HG03571 (cell line): ENCODE results near the gene STRADB.
"Not testable (repeated sequence)": the region's sequence is repeated elsewhere in the genome, so short reads cannot be mapped to it uniquely, and the experiment has no call there.

Experiments used
- ATAC-seq: cut with Tn5 transposase; IDR thresholded peaks from one replicate; pipeline ENCODE4 v1.9.1; 2021; ENCODE audit not compliant: unreplicated experiment

The STRADB gene

DNA sequence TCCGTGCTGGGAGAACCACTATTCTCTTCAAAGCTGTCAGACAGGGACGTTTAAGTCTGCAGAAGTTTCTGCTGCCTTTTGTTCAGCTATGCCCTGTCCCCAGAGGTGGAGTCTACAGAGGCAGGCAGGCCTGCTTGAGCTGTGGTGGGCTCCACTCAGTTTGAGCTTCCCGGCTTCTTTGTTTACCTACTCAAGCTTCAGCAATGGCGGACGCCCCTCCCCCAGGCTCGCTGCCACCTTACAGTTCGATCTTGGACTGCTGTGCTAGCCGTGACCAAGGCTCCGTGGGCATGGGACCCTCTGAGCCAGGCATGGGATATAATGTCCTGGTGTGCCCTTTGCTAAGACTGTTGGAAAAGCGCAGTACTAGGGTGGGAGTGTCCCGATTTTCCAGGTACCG, 21.2 kb upstream of the STRADB start:
- not testable (repeated sequence) for ATAC-seq

DNA sequence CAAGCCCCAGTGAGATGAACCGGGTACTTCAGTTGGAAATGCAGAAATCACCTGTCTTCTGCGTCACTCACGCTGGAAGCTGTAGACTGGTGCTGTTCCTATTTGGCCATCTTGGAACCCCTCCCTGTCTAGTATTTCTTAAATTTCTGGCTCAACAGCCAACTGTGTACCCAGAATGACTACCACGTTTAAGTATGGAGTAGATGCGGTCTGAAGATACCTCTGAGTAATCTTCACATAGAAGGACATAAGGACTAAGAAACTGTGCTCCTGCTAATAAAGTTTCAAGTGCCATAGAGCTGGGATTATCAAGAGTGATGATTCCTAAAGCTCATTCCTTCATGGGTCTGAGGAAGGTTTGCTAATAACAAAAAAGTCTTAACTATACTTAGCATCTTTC, 20.7 kb upstream of the STRADB start:
- no peak for ATAC-seq

DNA sequence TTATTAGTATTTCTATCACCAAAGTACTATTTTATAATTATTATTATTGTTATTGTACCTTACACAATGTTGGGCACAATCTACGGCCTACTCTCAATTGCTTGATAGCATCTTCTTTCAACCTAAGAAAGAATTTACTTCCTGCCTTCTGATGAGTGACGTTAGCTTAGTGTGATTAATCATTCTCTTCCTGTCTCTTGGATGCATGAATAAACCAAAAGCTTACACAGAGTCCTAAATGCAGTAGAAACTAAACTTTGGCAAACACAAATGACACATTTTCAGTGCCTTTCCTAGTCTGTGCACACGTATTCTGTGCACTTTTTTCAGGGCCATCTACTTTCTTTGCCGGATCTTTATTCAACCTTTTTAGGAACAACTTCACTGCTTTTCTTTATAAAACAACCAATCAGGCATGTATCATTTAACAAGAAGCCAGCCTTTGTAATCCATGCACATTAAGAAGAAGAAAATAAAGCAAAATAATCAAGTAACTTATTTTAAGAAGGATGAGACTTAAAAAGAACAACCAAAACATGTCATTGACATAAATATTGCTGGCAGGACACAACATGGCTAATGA, 19.4 kb upstream of the STRADB start:
- ATAC-seq: no peak

DNA sequence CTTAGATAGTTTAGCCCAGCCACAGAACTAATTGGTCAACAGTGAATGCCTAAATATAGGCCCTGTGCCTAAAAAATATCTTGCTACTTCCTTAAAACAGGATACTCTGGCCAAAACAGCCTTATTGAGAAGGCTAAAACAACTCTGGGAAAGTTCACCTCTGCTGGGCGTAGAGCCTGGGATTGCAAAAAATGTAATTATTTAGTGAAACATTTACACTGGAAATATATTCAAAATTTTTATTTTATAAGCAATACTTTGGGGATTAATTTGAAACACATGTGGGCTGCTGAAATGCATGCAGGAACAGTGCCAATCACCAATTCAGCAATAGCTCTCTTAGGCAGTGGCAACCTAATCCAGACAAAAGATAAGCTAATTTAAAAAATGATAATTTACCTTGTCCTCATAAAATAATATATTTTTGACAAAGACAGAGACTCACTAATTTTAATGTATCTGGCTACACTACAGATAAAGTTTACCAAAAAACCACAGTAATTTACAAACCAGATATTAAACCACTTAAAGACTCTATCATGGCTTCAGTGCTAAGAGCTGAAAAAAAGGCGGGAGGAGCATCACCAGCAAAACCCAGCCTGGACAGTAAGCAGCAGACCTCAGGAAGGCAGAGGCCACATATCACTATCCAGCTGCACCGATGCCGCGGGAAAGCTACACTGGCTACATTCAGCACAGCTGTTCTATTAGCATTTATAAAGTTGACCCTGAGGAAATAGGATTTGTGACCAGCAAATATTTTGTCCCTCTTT, 18.7 kb upstream of the STRADB start:
- ATAC-seq: no peak

DNA sequence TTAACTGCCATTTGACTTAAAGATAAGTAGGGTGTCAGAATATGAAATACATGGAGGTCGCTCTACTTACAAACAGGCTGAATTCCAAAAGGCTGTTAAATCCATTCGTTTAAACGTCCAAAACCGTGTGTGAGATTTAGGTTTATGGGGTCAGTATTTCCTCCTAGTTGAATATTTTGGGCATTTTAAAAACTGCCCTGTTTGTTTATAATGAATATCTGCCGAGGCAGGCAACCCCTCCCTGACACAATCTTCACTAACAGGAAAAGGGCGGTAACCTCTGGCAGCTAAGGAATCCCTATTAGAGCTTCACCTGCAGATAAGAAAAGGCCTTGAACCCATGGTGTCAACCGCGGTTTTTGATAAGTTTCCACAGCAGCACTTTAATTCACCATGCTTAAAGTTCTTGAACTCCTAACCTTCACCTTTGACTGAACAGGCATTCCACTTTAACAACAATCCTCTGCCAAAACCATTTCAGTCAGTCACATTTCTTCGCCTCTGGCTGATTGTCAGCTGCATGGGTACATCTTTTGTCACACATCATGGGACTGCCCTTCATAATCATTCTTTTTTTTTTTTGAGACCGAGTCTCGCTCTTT, 18.0 kb upstream of the STRADB start:
- ATAC-seq: no peak

DNA sequence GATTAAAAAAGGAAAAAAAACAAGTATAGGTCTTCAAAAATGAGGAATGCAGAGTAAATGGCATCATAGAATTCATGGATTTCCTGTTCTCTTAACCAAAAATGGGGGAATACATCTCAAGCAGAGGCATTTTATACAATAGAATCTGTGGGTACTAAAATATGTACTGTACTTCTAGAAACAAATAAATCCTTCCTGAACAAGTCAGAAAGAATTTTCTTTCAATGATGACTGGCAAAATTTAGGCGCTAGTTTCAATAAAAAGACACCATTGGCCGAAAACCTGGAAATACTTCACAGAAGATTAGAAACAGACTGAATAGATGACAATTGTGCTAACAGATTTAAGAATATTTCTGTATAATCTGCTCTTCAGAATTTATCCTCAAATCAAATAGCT, 15.4 kb upstream of the STRADB start:
- ATAC-seq: no peak

DNA sequence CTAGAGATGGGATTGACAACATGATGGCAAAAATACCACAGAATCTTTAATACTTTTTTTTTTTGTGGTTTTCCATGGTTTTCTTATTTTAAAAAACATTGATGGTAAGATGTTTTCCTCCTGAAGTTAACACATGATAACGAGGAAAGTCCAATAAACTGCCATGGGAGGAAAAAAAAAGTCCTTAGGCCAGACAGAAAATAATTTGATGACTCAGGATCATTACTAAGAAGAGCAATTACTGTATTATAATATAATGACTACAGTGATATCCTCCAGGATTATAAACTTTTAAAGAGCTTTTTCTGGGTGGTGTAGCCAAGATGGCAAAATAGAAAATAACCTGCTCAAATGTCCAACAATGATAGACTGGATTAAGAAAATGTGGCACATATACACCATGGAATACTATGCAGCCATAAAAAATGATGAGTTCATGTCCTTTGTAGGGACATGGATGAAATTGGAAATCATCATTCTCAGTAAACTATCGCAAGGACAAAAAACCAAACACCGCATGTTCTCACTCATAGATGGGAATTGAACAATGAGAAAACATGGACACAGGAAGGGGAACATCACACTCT, 12.1 kb upstream of the STRADB start:
- not testable (repeated sequence) for ATAC-seq

DNA sequence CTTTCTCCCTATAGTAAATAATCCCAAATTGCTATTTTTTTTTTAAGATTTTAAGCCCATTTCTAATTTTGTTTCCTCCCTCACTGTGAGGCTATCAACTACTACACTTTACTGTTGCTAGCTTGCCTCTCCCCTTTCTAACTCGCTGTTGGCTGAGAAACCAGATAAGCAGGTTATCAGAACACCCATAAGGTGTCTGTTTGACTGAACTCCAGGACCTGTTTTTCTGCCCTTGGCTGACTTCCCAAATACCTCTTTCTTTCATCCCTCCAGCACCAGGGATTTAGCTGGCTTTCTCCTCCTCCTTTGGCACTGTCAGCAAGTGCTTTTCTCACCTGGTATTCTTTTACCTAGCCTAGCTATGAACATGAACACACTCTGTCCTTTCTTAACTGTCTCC, 11.4 kb upstream of the STRADB start:
- no peak for ATAC-seq

DNA sequence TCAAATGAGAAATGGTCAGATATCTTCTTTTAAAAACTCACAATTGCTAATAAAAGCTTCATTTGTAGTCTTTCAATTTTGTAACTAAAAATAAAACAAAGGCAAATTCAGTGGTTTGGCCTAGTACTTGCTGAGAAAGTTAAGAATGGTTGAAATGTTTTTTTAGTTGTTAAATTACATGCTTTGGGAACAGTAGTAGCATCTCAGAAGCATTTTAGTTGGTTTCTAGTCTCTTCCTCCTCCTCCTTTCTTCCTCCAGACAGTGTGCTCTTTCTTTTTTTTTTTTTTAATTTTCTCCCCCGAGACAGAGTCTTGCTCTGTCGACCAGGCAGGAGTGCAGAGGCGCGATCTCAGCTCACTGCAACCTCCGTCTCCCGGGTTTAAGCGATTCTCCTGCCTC, 10.1 kb upstream of the STRADB start:
- no peak for ATAC-seq

DNA sequence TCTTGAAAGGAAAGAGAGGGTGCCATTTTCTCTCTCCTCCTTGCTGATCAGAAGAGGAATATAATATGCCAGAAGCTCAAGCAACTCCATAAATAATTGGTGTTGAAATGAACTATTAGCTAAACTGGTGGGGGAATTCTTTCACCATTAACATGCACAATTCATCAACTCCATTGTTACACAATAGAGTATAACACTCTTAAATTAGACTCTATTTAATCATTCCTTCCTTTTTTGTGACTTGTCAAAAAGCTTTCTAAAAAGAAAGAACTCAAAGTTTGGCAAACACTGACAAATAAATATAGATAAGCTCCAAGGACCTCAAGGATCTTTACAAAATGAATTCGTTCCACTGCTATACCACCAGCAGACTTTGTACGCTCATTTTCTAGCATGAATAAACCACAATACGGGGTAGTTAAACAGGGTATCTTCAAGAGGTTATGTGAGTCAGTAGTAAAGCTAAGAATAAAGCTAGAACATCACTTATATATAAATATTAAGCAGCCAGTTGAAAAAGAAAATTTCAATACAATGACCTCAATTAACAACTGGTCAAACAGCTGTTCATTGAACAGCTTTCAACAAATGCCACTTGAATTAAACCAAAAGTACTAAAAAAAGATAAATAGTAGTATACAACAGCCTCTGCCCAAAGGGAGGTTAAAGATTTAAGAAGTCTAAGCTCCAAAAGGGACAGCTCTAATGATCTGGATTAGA, 6.6 kb upstream of the STRADB start:
- no peak for ATAC-seq

DNA sequence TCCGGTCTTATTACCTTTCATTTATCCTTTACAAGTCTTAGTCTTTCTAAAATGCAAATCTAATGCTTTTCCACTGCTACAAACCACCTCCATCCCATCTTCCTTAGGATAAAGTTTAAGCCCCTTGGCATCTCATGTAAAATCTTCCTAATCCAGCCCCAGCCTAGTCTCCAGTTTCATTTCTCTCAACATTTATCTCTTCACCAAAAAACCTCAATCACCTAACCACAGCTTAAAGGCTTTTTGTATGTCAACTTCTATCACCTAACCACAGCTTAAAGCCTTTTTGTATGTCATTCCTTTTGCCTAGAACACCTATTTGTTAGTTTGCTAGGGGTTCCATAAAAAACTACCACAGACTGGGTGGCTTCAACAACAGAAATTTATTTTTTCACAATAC, 4.5 kb upstream of the STRADB start:
- ATAC-seq: no peak

DNA sequence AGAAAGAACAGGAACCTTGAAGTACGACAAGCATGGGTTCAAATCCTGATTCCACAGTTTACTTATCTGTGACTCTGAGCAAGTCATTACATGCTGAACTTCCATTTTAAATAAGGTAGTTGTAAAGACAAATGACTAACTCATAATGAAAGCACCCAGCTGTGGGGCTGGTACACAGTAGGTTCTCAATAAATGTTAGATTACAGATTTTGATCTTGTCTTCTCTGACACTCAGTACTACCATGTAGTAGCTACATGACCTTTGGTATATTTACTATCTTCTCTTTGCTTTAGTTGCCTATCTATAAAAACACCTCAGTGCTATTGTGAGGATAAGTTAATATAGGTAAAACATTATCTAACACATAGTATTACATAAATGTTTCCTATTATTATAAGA, 3.5 kb upstream of the STRADB start:
- ATAC-seq: no peak

DNA sequence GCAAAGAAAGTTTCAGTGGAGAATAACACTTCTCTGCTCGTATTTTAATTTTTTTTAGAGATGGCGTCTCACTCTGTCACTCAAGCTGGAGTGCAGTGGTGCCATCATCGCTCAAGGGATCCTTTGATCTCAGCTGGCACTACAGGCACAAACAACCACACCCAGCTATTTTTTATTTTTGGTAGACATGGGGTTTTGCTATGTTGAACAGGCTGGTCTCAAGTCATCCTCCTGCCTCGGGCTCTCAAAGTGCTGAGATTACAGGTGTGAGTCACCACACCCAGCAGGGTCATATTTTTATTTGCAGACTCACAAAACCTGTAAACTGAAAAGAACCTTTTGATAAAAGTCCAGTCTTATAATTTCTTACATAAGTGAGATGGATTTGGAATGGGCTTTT, 2.8 kb upstream of the STRADB start:
- no peak for ATAC-seq

DNA sequence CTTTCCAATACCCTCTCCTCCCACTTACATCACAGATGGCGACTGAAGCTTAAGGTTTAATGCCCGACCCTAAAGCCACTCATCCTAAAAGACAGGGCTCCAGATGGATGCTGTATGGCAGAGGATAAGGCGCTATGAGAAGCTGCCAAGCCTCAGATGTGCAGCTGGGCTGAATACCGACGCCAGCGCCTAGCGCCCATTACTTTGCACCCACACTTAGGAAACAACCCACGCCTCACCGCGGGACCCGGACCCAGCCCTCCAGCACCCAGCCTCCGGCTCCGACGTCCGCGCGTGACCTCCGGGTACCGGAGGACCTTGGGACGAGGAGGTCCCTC, 617 bp upstream of the STRADB start:
- ATAC-seq: peak; percentile 18

DNA sequence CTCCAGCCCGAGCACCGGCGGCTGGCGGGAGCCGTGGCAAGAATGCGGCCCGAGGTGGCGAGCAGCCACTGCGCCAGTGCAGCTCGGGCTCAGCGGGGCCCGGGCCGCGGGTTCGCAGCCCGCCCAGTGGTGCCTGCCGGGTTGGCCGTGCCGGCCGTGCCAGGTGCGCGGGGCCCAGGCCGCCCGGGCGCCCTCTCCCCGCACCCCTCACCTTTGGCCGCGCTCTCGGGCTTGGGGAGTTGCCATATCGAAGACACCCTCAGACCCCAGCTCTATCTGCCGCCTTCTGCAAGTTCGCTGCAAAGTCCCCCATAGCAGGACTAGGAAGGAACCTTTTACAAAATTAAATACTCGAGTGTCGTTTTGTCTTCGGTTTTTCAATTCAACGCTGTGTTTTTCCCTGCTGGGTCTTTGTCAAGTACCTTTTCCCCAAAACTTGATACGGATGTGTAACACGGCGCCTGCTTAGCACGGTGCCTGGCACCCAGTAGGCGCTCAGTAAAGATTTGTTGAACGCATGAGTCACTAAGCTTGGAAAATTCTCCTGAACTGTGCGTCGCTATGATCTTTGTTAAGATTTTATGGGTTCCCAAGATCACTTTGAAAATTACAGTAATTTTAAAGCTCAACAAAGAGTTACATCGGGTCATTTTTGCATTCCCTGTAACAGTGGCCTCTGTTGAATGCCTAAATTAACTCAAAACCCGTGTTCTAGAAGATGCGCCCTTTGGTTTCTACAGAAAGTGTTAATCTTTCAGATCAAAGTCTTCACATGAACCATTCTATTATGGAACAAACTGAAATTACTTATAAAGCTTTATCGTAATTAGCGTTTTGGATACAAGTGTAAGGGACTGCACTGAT, 750 bp downstream of the STRADB start:
- ATAC-seq: no peak

DNA sequence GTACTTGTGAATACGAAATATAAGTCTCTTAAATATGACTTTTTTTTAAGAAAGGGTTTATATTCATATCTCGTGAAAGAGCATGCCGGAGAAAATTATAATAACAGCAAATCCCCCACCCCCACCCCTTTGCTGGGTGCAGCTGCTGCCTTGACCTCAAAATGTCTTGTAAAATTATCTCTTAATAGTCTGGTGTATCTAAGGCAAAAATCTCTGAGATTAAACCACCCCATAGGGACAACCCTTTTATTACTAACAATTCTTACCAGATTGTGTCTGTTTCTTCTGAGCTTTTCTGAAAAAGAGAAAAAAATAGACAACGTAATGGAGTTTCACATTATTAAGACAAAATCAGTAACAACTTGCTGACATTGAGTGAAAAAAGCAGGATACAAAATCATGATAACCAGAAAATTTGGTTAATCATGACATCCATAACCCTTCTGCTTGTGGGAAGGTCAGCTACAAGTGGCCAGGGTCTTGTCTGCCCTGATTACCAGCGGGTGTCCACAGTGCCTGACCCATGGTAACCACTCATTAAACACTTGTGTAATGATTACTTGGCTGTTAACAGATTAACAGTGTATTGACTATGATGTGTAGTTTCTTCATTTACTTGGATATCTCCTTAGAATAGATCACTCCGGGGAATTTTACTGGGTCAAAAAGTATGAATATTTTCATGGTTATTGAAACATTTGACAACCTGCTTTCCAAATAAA, 1.5 kb downstream of the STRADB start:
- no peak for ATAC-seq

DNA sequence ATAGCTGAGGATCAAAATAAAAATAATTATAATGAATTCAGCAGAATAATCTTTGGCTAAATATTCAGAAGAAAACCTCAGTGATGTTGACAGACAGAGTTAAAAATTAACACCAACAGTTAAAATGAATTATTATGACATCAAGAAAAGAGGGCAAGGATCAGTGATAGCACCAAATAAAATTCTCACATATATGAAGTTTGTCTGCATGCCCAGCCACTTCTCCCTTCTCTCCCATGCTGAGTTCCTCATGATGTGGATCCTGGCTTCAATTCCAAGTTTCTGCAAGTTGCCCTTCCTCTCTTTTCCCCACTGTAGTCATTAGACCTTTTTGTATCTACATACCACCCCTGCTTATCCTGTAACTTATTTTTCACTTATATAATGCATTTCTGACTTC, 6.8 kb downstream of the STRADB start:
- ATAC-seq: no peak

DNA sequence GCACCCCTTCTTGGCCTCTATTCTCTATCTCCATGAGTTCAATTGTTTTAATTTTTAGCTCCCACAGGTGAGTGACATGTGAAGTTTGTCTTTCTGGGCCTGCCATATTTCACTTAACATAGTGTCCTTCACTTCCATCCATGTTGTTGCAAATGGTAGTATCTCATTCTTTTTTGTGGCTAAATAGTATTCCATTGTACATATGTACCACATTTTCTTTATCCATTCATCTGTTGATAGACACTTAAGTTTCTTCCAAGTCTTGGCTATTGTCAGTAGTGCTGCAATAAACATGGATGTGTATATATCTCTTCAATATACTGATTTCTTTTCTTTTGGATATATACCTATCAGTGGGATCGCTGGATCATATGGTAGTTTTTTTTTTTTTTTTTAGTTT, 9.0 kb downstream of the STRADB start:
- ATAC-seq: no peak

DNA sequence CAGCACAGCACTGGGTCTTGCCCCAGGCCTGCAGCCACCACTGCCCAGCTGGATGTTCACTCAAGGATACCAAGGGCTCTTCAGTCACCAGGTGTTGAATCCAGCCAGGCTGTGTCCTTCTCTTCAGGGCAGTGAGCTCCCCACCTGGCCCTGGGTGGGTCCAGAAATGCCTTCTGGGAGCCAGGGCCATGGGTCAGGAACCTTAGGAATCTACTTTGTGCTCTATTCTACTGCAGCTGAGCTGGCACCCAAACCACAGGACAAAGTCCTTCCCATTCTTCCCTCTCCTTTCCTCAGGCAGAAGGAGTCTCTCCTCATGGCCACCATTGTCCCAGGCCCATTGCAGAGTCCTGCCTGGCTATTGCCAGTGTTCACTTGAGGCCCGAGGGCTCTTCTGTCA, 13.0 kb downstream of the STRADB start:
- ATAC-seq: no peak

DNA sequence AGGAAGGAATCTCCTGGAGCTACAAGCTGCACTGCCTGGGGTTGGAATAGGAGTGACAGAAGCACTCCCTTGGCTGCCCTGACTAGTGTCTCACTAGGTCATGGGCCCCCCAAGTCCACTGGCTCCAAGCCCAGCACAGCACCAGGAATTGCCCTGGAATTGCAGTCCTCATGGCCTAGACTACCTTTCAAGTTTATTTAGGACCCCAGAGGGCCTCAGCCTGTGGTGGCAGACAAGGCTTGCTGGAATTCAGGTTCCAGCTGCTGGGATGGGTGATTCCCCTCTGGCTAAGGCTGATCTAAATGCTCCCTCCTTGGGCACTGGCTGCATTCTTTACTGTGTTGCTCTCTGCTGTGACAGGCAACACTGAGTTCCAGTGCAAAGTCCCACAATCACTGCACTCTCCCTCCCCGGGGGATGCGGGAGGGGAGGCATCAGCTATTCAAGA, 14.0 kb downstream of the STRADB start:
- no peak for ATAC-seq
